ENCODE data around the gene DNAJC5G.

Gene DNAJC5G

DNA sequence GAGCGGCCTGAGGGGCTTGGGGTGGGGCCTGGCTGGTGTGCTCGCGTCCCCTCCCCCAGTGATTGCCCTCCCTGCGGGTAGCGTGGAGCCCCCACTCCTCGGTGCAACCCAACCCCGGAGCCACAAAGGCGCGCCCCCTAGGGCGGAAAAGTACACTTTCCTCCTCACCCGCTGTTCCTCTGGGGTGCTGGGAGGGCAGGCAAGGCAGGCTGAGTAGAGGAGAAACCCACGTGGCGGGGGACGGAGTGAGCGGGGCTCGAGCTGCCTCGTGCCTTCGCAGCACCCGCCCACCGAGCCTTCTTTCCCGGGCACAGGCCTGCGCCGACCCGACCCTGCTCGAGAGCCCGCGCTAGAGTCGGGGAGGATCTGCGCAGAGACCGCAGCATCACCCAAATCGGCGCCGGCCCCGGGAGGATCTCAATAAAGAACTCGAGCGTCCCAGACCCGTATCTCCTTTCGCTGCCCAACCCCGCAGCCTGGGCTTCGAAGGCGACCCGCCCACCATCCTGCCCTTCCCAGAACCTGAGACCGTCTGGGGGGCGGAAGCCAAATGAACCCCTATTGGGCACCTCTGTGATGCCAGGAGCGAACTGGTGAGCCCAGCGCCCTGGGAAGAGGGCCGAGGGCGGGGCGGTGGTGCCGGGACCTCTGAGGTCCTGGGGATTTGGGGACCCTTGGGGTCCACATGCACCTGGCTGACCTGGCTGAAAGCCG lies 31.5 kb downstream of the DNAJC5G start:
- H3K4me2 ChIP-seq (ENCODE audit: low read depth, low read length): no peak overlapping the region
- no peaks in the 10 kb centered on the region for H3K27me3 ChIP-seq (replicated peaks; ENCODE audit: insufficient read depth, low read length)
- no peak for TF ChIP-seq EZH2phosphoT487 (IDR thresholded peaks at IDR 0.05; ENCODE audit: low read length)
- TF ChIP-seq, protein P1, sequence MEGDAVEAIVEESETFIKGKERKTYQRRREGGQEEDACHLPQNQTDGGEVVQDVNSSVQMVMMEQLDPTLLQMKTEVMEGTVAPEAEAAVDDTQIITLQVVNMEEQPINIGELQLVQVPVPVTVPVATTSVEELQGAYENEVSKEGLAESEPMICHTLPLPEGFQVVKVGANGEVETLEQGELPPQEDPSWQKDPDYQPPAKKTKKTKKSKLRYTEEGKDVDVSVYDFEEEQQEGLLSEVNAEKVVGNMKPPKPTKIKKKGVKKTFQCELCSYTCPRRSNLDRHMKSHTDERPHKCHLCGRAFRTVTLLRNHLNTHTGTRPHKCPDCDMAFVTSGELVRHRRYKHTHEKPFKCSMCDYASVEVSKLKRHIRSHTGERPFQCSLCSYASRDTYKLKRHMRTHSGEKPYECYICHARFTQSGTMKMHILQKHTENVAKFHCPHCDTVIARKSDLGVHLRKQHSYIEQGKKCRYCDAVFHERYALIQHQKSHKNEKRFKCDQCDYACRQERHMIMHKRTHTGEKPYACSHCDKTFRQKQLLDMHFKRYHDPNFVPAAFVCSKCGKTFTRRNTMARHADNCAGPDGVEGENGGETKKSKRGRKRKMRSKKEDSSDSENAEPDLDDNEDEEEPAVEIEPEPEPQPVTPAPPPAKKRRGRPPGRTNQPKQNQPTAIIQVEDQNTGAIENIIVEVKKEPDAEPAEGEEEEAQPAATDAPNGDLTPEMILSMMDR (IDR thresholded peaks at IDR 0.05; ENCODE audit: low read length): no peak
- no peak for TF ChIP-seq EZH2 (optimal IDR thresholded peaks at IDR 0.05; ENCODE audit: low read depth, low read length)
- no peak overlapping the region for H3K27ac ChIP-seq (ENCODE audit: low read length)
- H3K79me2 ChIP-seq (ENCODE audit: low read length): no peaks in the 10 kb centered on the region
- no peaks in the 10 kb centered on the region for H4K20me1 ChIP-seq (ENCODE audit: insufficient read depth, low read length)
- no peak overlapping the region for H3K9ac ChIP-seq (ENCODE audit: low read length)
- H3K4me3 ChIP-seq (ENCODE audit: low read length): no peak overlapping the region
- H3K9me3 ChIP-seq (replicated peaks; ENCODE audit: insufficient read depth, low read length): no peaks in the 10 kb centered on the region
- H3F3A ChIP-seq (ENCODE audit: insufficient read depth, low read length): no peaks in the 10 kb centered on the region
- H3K36me3 ChIP-seq (replicated peaks; ENCODE audit: insufficient read depth, low read length): no peaks in the 10 kb centered on the region
- H3K4me1 ChIP-seq (ENCODE audit: low read length): no peaks in the 10 kb centered on the region
- H3K9me2 ChIP-seq (replicated peaks; ENCODE audit: insufficient read depth, low read length): no peaks in the 10 kb centered on the region
- no peak for DNase-seq
- no peak overlapping the region for H2AFZ ChIP-seq (ENCODE audit: low read length)

DNA sequence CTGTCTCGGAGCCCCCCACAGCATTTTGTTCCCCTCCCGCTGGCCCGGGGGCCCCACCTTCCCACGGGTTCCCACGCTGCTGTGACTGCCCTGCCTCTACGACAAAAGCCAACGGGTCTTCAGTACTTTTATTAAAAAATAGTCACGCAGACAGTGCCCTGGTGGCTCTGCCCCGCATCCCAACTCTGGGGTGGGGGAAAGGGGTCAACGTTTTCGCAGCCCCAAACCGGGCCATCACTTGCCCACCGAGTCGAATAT lies 32.0 kb downstream of the DNAJC5G start:
- no peaks in the 10 kb centered on the region for H3K9me2 ChIP-seq (replicated peaks; ENCODE audit: insufficient read depth, low read length)
- no peaks in the 10 kb centered on the region for H3K79me2 ChIP-seq (ENCODE audit: low read length)
- no peak overlapping the region for H3K4me3 ChIP-seq (ENCODE audit: low read length)
- H3K27ac ChIP-seq (ENCODE audit: low read length): no peak overlapping the region
- DNase-seq: no peak
- H3K4me1 ChIP-seq (ENCODE audit: low read length): no peaks in the 10 kb centered on the region
- H2AFZ ChIP-seq (ENCODE audit: low read length): no peak overlapping the region
- no peak overlapping the region for H3K9ac ChIP-seq (ENCODE audit: low read length)
- no peaks in the 10 kb centered on the region for H3K27me3 ChIP-seq (replicated peaks; ENCODE audit: insufficient read depth, low read length)
- H4K20me1 ChIP-seq (ENCODE audit: insufficient read depth, low read length): no peaks in the 10 kb centered on the region
- H3K36me3 ChIP-seq (replicated peaks; ENCODE audit: insufficient read depth, low read length): no peaks in the 10 kb centered on the region
- TF ChIP-seq, protein P1 (IDR thresholded peaks at IDR 0.05; ENCODE audit: low read length): no peak
- no peak for TF ChIP-seq EZH2 (optimal IDR thresholded peaks at IDR 0.05; ENCODE audit: low read depth, low read length)
- no peak for TF ChIP-seq EZH2phosphoT487 (IDR thresholded peaks at IDR 0.05; ENCODE audit: low read length)
- H3K9me3 ChIP-seq (replicated peaks; ENCODE audit: insufficient read depth, low read length): no peaks in the 10 kb centered on the region
- no peak overlapping the region for H3K4me2 ChIP-seq (ENCODE audit: low read depth, low read length)
- no peaks in the 10 kb centered on the region for H3F3A ChIP-seq (ENCODE audit: insufficient read depth, low read length)

DNA sequence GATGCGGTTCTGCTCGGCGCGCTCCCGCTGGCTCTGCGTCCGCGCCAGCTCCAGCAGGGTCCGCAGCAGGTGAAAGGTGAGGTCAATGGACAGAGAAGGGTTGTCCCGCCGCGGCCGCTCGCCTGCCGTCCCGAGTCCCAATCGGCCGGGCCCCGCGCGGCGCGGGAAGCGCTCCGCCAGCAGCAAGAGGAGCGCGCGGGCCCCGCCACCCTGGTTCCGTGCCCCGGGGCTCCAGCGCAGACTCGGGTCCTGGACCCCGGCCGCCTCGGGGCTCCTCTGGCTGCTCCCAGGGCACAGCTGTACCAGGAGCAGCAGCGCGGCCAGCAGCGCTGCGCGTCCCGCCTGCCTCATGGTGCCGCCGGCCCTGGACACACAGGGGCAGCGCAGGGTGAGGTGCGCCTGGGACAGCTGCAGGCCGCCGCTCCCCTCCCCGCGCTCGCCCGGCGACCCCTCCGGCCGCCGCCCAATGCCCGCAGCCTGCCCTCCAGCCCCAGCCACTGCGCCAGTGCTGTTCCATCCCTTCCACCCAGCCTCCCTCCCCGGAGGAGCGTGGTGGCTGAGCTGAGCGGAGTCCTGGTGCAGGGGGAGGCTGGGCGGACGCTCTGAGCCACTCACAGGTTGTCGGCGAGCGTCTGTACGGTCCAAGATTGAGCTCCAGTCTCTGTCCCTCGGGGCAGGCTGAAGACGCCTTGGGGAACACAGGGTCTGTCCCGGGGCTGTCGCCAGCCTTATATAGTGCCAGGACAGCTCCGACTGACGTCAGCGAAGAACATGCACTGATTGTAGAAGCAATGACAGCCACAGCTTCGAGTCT lies 32.5 kb downstream of the DNAJC5G start:
- H3K79me2 ChIP-seq (ENCODE audit: low read length): no peaks in the 10 kb centered on the region
- no peaks in the 10 kb centered on the region for H4K20me1 ChIP-seq (ENCODE audit: insufficient read depth, low read length)
- H2AFZ ChIP-seq (ENCODE audit: low read length): no peak overlapping the region
- H3K9me2 ChIP-seq (replicated peaks; ENCODE audit: insufficient read depth, low read length): no peaks in the 10 kb centered on the region
- H3K9ac ChIP-seq (ENCODE audit: low read length): no peak overlapping the region
- no peaks in the 10 kb centered on the region for H3F3A ChIP-seq (ENCODE audit: insufficient read depth, low read length)
- H3K4me3 ChIP-seq (ENCODE audit: low read length): no peak overlapping the region
- TF ChIP-seq, protein P1 (IDR thresholded peaks at IDR 0.05; ENCODE audit: low read length): no peak
- no peak for TF ChIP-seq EZH2 (optimal IDR thresholded peaks at IDR 0.05; ENCODE audit: low read depth, low read length)
- TF ChIP-seq EZH2phosphoT487 (IDR thresholded peaks at IDR 0.05; ENCODE audit: low read length): no peak
- no peak overlapping the region for H3K4me2 ChIP-seq (ENCODE audit: low read depth, low read length)
- H3K36me3 ChIP-seq (replicated peaks; ENCODE audit: insufficient read depth, low read length): no peaks in the 10 kb centered on the region
- H3K27me3 ChIP-seq (replicated peaks; ENCODE audit: insufficient read depth, low read length): no peaks in the 10 kb centered on the region
- H3K4me1 ChIP-seq (ENCODE audit: low read length): no peaks in the 10 kb centered on the region
- no peaks in the 10 kb centered on the region for H3K9me3 ChIP-seq (replicated peaks; ENCODE audit: insufficient read depth, low read length)
- H3K27ac ChIP-seq (ENCODE audit: low read length): no peak overlapping the region
- DNase-seq: no peak
